GM12873 (cell line): ENCODE measurements around the gene MYO1B.

Source experiments
- CTCF ChIP-seq: IDR thresholded peaks from 2 replicates; pipeline ENCODE4 v1.5.1; 2012; ENCODE audit warnings: low read depth, mild to moderate bottlenecking, moderate library complexity, low read length, control low read depth; ENCODE audit not compliant: insufficient read depth; ENCODE audit errors: missing control alignments

MYO1B gene

DNA sequence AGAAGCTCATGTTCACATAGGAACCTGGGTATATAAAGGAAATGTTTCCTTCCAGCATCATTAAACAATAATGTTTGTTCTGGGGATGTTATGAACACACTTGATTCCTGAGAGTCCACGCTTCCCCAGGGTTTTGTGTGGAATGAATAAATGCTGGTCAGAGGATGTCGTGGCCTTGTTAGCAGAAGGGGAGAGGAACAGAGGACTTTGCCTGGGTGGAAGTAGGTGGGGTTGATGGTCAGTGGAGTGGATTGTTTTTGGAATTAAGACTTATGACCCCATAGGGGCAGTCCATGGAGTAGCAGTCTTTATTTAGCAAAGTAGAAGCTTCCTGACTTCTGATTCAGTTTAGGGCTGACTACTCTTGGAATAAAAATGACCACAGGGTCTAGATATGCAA, 139.6 kb downstream of the MYO1B start:
- TF ChIP-seq CTCF = no peak

GRCh38 chr2:191385416-191386160, 140.4 kb downstream of the MYO1B start:
- no peak for TF ChIP-seq CTCF

GRCh38 chr2:191386938-191387536, 141.8 kb downstream of the MYO1B start:
- no peak for TF ChIP-seq CTCF

DNA sequence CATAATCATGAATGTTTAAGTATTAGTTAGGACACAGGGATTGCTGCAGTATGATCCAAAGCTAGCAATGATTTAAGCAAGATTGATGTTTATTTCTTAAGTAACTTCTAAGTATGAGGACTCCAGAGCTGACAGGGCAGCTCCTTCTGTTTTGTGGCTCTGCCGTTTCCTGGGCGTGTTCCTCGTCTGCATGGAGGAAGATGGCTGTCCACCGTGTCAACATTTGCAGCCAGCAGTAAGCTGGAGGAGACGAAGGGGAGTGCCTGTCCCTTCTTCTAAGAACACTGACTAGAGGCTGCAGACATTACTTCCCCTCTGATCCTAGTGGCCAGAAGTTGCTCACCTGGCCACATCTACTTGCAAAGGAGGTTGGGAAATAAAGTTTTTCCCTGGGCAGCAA, 144.1 kb downstream of the MYO1B start:
- TF ChIP-seq CTCF = no peak

DNA sequence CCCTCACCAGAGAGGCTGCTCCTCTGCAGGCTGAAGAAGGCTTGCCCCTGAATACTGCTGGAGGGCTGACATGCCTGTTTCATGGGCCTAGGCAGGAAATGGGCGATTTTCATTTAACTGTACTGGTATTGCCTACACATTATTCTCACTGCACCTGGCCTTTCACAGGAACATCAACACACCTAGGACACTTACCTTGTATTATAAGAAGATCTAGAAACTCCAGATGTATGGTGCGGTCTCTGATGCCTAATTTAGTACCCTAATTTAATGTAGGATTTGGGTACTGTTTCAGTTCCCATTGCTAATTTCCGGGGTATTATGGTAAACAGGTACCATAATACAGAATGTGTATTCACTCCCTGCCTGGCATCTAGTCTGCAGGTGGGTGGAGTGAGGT, 146.0 kb downstream of the MYO1B start:
- no peak for TF ChIP-seq CTCF

GRCh38 chr2:191394043-191394442, 148.8 kb downstream of the MYO1B start:
- TF ChIP-seq CTCF = no peak

DNA sequence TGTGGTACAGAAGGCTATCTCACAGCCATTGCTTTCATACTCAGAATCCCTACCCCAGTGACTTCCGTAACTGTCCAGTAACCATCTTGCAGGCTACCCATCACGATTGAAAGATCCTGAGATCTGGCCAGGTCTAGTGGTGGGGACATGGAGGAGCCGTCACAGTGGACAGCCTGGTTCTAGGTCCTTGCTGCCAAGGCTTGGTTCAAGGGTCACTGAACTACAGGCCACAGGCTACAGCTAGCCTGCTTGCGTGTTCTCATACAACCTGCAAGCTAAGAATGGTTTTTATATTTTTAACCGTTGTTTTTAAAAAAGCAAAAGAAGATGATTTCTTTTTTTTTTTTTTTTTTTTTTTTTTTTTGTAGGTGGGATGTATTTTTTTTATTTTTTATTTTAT, 151.6 kb downstream of the MYO1B start:
- no peak for TF ChIP-seq CTCF
